Keratinocyte (primary cell): ENCODE data around the gene ZNF836. TPM values are rescaled to one million over a fixed set of nuclear protein-coding genes. Genes with fewer than 3 reads are reported as not detected.

Source experiments
- DNase-seq: peaks from one replicate; pipeline ENCODE4 v3.0.0-alpha.2; 2011; ENCODE audit warnings: low read depth, missing footprints, low spot score
- FAIRE-seq: peaks from 2 replicates; lab custom pipeline; 2011; peaks lifted over from hg19 to GRCh38; lab: Jason Lieb, UNC
- H2AFZ ChIP-seq: 2 replicates; pipeline ENCODE4 v1.6.0; 2012; ENCODE audit warnings: low read length, control low read depth, inconsistent platforms; ENCODE audit not compliant: control insufficient read depth
- H3K27ac ChIP-seq: 2 replicates; pipeline ENCODE4 v1.5.1; 2011; ENCODE audit warnings: low read length; ENCODE audit not compliant: control insufficient read depth, insufficient read depth
- H3K27me3 ChIP-seq: 3 replicates; pipeline ENCODE4 v1.6.0; 2011; ENCODE audit warnings: low read length; ENCODE audit not compliant: control insufficient read depth, insufficient read depth; ENCODE audit errors: extremely low read depth
- H3K36me3 ChIP-seq, 2 experiments: 2 replicates in 1 of 2; 3 replicates in 1 of 2; pipeline ENCODE4 v1.5.1; 2011; ENCODE audit warnings: low read length in 2 of 2, mild to moderate bottlenecking in 1 of 2; ENCODE audit not compliant: control insufficient read depth in 2 of 2, insufficient read depth in 2 of 2; ENCODE audit errors: extremely low read depth in 1 of 2
- H3K4me1 ChIP-seq: 3 replicates; pipeline ENCODE4 v1.5.1; 2011; ENCODE audit warnings: low read length; ENCODE audit not compliant: control insufficient read depth, insufficient read depth; ENCODE audit errors: extremely low read depth
- H3K4me2 ChIP-seq: 3 replicates; pipeline ENCODE4 v1.6.0; 2011; ENCODE audit warnings: low read depth, low read length; ENCODE audit not compliant: control insufficient read depth, insufficient read depth; ENCODE audit errors: extremely low read depth
- H3K4me3 ChIP-seq, 3 experiments: fragments of 200-600 bp in 1 of 3; sonication (generic) in 1 of 3; 2 replicates in 2 of 3; 3 replicates in 1 of 3; pipeline ENCODE4 v1.5.1; 2011 to 2016; ENCODE audit warnings: low read length in 3 of 3, mild to moderate bottlenecking in 3 of 3, control low read depth in 2 of 3, inconsistent platforms in 1 of 3, low read depth in 1 of 3, mixed read lengths in 1 of 3, mixed run types in 1 of 3, moderate library complexity in 1 of 3; ENCODE audit not compliant: control insufficient read depth in 2 of 3, insufficient read depth in 2 of 3; ENCODE audit errors: extremely low read depth in 1 of 3
- H3K79me2 ChIP-seq: 2 replicates; pipeline ENCODE4 v1.6.0; 2012; ENCODE audit warnings: low read length; ENCODE audit not compliant: control insufficient read depth, insufficient read depth
- H3K9ac ChIP-seq: 3 replicates; pipeline ENCODE4 v1.6.0; 2011; ENCODE audit warnings: low read length; ENCODE audit not compliant: control insufficient read depth, insufficient read depth; ENCODE audit errors: extremely low read depth
- H3K9me1 ChIP-seq: 3 replicates; pipeline ENCODE4 v1.6.0; 2011; ENCODE audit warnings: low read length; ENCODE audit not compliant: control insufficient read depth, insufficient read depth; ENCODE audit errors: extremely low read depth
- H3K9me3 ChIP-seq: 2 replicates; pipeline ENCODE4 v1.5.1; 2012; ENCODE audit warnings: low read depth, low read length; ENCODE audit not compliant: control insufficient read depth
- H4K20me1 ChIP-seq: 3 replicates; pipeline ENCODE4 v1.6.0; 2011; ENCODE audit warnings: low read length; ENCODE audit not compliant: control insufficient read depth, insufficient read depth; ENCODE audit errors: extremely low read depth
- CTCF ChIP-seq, 3 experiments: IDR thresholded peaks in 1 of 3; conservative IDR thresholded peaks in 1 of 3; optimal IDR thresholded peaks in 1 of 3; 2 replicates in 2 of 3; 3 replicates in 1 of 3; pipeline versions ENCODE3 to v1.5.1; 2011; ENCODE audit warnings: low read length in 3 of 3, mild to moderate bottlenecking in 3 of 3, moderate library complexity in 2 of 3, control low read depth in 1 of 3, inconsistent platforms in 1 of 3; ENCODE audit not compliant: insufficient read depth in 2 of 3; ENCODE audit errors: extremely low read depth in 1 of 3
- EZH2 ChIP-seq: IDR thresholded peaks from one replicate; pipeline ENCODE4 v1.6.1; 2012; ENCODE audit warnings: inconsistent platforms, mild to moderate bottlenecking, low read length, moderate library complexity
- dilution Hi-C: fragments of 300-500 bp; cut with MboI; formaldehyde crosslinking; loops from one replicate; pipeline ENCODE4 v1.7.0; 2020; ENCODE audit warnings: low sequenced_read_pairs; ENCODE audit not compliant: extremely low pct_ligation_motif_present
- polyA plus RNA-seq, 5 experiments: library from polyadenylated mRNA; depleted of rRNA in 3 of 5; stranded (reverse) in 3 of 5; stranded (forward) in 1 of 5; unstranded in 1 of 5; fragments of >200 nt; gene quantifications; 1 replicate in 1 of 5; 2 replicates in 3 of 5; 3 replicates in 1 of 5; pipeline versions ENCODE4 v1.2.1 to v1.2.3, GENCODE V29; 2011 to 2012; ENCODE audit warnings: missing spikeins in 2 of 5, low read depth in 1 of 5, low replicate concordance in 1 of 5

The ZNF836 gene
- polyA plus RNA-seq, 1 donor (not counting 4 experiments of a cell fraction or from before 2014, with no cell fraction given): 5.0 TPM

GRCh38 chr19:52212572-52213255 is 41.3 kb upstream of the ZNF836 start:
- H3K27me3 ChIP-seq: no peaks in the 10 kb centered on the region
- dilution Hi-C loops: no loop called here
- no peak overlapping the region for H3K4me2 ChIP-seq
- H3K9me1 ChIP-seq: no peaks in the 10 kb centered on the region
- no peak overlapping the region for H2AFZ ChIP-seq
- DNase-seq (no peak), FAIRE-seq (no peak)
- no peaks in the 10 kb centered on the region for H3K9me3 ChIP-seq
- no peak overlapping the region for H3K4me3 ChIP-seq
- peaks cover 18% of the 10 kb centered on the region for H3K79me2 ChIP-seq
- no peak overlapping the region for H3K9ac ChIP-seq
- peaks cover 3% of the 10 kb centered on the region for H4K20me1 ChIP-seq
- H3K36me3 ChIP-seq: peaks cover 51 to 57% of the 10 kb centered on the region in 2 experiments
- H3K27ac ChIP-seq: no peak overlapping the region
- no peaks in the 10 kb centered on the region for H3K4me1 ChIP-seq
- no peak for TF ChIP-seq CTCF (optimal IDR thresholded peaks at IDR 0.05 in 1 of 3, IDR thresholded peaks at IDR 0.05 in 1 of 3, conservative IDR thresholded peaks at IDR 0.05 in 1 of 3; ENCODE audit: extremely low read depth in 1 of 3, insufficient read depth in 2 of 3, low read length in 3 of 3)
- TF ChIP-seq EZH2: no peak

GRCh38 chr19:52211926-52212571 is 40.6 kb upstream of the ZNF836 start:
- no peaks in the 10 kb centered on the region for H3K27me3 ChIP-seq
- no peak for FAIRE-seq
- no peak for DNase-seq
- no peak overlapping the region for H3K4me3 ChIP-seq
- no peaks in the 10 kb centered on the region for H3K9me3 ChIP-seq
- H3K4me1 ChIP-seq: no peaks in the 10 kb centered on the region
- peaks cover 6% of the 10 kb centered on the region for H4K20me1 ChIP-seq
- H3K4me2 ChIP-seq: no peak overlapping the region
- dilution Hi-C loops: no loop called here
- H3K79me2 ChIP-seq: peaks cover 25% of the 10 kb centered on the region
- H3K9me1 ChIP-seq: no peaks in the 10 kb centered on the region
- peaks cover 55 to 62% of the 10 kb centered on the region in 2 experiments for H3K36me3 ChIP-seq
- TF ChIP-seq CTCF (optimal IDR thresholded peaks at IDR 0.05 in 1 of 3, IDR thresholded peaks at IDR 0.05 in 1 of 3, conservative IDR thresholded peaks at IDR 0.05 in 1 of 3; ENCODE audit: extremely low read depth in 1 of 3, insufficient read depth in 2 of 3, low read length in 3 of 3): no peak
- H3K9ac ChIP-seq: no peak overlapping the region
- no peak overlapping the region for H3K27ac ChIP-seq
- H2AFZ ChIP-seq: no peak overlapping the region
